ENCODE measurements around the gene PPIA.
"Not testable (repeated sequence)": the region's sequence is repeated elsewhere in the genome, so short reads cannot be mapped to it uniquely, and the experiment has no call there.

PPIA gene

GRCh38 chr7:44767912-44768627 is 28.4 kb upstream of the PPIA start:
- TF ChIP-seq GATA1 (IDR thresholded peaks at IDR 0.05; ENCODE audit: low read depth, low read length) = no peak
- no peak for TF ChIP-seq POLR2A (IDR thresholded peaks at IDR 0.05; ENCODE audit: low read length)
- DNase-seq = peak; percentile 50 to 57

DNA sequence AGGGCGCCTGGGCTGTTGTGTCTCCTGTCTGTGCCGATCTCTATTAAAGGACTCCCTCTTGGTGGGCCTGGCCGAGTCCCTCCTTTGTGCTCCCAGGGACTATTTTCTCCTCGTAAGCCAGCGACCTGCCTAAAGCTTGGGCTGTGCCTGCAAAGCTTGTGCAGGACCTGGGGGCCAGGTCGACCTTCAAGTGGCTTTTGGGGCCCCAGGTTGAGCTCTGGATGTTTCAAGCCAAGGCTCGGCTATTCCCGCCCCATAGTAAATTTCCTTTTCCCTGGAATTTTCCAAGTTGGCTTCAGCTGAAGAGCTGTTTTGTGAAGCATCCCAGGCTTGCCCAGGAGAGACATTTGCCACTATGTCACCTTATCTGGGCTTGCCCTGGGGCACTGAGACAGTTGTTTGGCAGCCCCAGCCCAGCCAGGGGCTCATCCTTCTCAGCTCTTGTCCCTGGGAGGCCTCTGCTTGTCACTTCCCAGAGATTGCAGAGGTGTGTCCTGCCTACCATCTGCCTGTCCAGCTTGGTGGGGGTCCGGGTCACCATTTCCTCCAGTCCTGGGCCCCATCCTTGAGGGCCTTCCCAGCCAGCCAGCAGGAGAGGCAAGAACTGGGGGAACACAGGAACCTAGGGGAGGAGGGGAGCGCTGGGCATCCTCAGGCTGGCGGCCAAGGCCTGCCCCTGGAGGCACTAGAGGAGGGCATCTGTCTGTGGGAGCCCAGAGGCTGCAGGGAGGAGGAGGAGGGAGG is 27.7 kb upstream of the PPIA start:
- TF ChIP-seq POLR2A (IDR thresholded peaks at IDR 0.05; ENCODE audit: low read length) (peak; percentile 6), GATA1 (IDR thresholded peaks at IDR 0.05; ENCODE audit: low read depth, low read length) (no peak)
- no peak for DNase-seq

DNA sequence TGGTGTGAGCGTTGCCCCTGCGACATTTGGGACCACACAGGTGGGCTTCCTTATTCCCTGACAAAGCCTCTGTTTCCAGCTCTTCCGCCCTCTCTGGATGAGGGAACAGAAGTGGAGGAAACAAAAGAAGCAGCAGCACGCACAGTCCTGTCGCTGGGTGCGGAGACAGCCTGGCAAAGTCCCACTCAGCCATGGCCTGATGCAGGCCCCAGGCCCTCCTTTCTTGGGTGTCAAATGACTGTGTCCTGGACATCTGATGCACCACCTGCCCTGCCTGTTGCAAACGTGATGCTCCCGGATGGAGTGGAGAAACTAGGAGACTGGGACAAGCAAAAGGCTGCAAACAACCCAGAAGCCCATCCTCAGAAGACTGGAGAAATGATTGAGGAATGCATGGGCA is 27.1 kb upstream of the PPIA start:
- no peak for TF ChIP-seq POLR2A (IDR thresholded peaks at IDR 0.05; ENCODE audit: low read length)
- no peak for TF ChIP-seq GATA1 (IDR thresholded peaks at IDR 0.05; ENCODE audit: low read depth, low read length)
- no peak for DNase-seq

DNA sequence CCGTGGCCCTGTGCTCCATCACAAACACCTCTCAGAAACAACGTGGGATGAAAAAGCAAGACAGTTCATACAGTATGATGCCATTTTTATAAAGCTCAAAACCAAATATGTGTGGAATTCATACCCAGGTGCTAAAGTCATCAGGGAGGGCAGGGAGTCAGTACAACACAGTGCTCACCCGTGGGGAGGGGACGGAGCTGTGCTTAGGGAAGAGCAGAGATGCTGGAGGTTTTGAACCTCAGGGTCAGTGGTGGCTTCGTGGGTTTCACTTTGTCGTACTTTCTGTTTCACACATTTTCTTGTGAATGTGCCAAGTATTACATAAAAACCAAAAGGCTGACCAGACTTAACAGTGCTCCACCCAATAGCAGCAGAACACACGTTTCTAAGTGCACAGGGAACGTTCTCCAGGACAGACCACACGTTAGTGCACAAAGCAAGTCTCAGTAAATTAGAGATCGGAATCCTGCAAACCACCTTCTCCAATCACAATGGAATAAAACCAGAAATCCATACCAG is 26.6 kb upstream of the PPIA start:
- DNase-seq = no peak

GRCh38 chr7:44771358-44771757 is 25.1 kb upstream of the PPIA start:
- DNase-seq = no peak
- TF ChIP-seq POLR2A (IDR thresholded peaks at IDR 0.05; ENCODE audit: low read length) = no peak
- TF ChIP-seq GATA1 (IDR thresholded peaks at IDR 0.05; ENCODE audit: low read depth, low read length) = no peak

More for the DNA sequence above, 26.6 kb upstream of the PPIA start:
- TF ChIP-seq GATA1 (IDR thresholded peaks at IDR 0.05; ENCODE audit: low read depth, low read length) (no peak), POLR2A (IDR thresholded peaks at IDR 0.05; ENCODE audit: low read length) (no peak)

- no peak for DNase-seq
Measured at GRCh38 chr7:44772440-44772839, 24.0 kb upstream of the PPIA start.

DNA sequence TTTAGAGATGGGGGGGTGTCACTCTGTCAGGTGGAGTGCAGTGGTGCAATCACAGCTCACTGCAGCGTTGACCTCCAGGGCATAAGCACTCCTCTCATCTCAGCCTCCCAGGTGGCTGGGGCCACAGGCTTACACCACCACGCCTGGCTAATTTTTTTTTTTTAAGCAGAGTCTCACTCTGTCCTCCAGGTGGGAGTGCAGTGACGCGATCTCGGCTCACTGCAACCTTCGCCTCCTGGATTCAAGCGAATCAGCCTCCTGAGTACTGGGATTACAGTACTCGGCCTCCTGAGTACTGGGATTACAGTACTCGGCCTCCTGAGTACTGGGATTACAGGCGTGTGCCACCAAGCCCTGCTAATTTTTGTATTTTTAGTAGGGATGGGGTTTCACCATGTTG is 23.6 kb upstream of the PPIA start:
- no peak for DNase-seq
- TF ChIP-seq POLR2A (IDR thresholded peaks at IDR 0.05; ENCODE audit: low read length) (no peak), GATA1 (IDR thresholded peaks at IDR 0.05; ENCODE audit: low read depth, low read length) (no peak)

More at GRCh38 chr7:44772440-44772839, 24.0 kb upstream of the PPIA start:
- TF ChIP-seq POLR2A (IDR thresholded peaks at IDR 0.05; ENCODE audit: low read length) (no peak), GATA1 (IDR thresholded peaks at IDR 0.05; ENCODE audit: low read depth, low read length) (no peak)

- DNase-seq = not testable (repeated sequence)
Measured at GRCh38 chr7:44774486-44774885, 22.0 kb upstream of the PPIA start.

DNA sequence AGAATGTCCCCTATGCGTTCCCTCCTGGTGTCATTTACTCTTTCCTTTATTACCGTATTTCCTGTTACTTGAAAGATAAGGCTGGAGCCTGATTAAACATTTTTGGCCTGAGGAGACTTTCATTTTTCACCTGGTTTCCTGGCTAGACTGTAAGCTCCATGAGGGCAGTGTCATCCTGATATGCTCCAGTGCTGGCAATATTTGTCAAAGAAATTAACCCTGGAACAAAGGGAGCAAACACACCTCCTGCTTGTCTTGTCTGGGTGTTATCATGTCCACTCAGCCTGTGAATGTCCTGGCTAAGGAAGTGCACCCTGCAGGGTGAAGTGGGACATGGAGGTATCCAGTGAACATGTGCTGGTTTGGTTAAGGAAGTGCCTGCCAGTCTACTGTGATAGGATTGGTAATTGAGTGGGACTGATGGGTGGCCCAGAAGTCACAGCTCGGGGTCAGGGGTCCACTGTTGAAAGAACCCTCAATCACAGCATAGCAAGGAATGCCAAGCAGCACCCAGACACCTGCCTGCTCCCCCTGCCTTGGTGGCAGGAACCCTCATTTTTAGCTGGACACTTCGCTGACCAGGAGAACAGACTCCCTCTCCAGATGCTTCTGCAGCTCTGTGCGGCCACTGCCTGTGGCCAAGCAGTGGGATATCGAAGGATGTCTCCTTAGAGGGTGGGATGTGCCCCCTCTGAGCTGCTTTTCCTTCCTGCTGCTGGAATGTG is 20.9 kb upstream of the PPIA start:
- no peak for DNase-seq
- TF ChIP-seq GATA1 (IDR thresholded peaks at IDR 0.05; ENCODE audit: low read depth, low read length) = no peak
- TF ChIP-seq POLR2A (IDR thresholded peaks at IDR 0.05; ENCODE audit: low read length) = no peak

GRCh38 chr7:44776211-44776610 is 20.3 kb upstream of the PPIA start:
- TF ChIP-seq GATA1 (IDR thresholded peaks at IDR 0.05; ENCODE audit: low read depth, low read length) = no peak
- TF ChIP-seq POLR2A (IDR thresholded peaks at IDR 0.05; ENCODE audit: low read length) = no peak
- no peak for DNase-seq

DNA sequence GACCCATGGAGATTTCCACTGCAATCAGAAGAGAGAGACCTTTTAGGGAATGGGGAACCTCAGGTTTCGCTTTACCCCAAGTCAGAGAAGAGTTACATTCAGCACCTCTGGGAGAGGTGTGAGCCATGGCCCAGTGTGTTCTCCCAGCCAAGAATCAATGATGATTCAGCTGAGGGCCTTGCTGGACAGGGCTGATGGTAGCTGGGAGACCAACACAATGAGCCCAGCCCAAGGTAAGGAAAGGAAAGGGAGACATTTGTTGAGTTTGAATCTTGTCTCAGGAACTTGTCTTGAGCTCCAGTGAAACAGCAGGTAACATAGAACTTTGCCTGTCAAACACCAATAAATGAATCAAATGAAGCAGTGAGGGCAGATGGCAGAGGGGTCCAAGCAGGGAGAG is 14.0 kb upstream of the PPIA start:
- TF ChIP-seq POLR2A (IDR thresholded peaks at IDR 0.05; ENCODE audit: low read length) (no peak), GATA1 (IDR thresholded peaks at IDR 0.05; ENCODE audit: low read depth, low read length) (no peak)
- no peak for DNase-seq

DNA sequence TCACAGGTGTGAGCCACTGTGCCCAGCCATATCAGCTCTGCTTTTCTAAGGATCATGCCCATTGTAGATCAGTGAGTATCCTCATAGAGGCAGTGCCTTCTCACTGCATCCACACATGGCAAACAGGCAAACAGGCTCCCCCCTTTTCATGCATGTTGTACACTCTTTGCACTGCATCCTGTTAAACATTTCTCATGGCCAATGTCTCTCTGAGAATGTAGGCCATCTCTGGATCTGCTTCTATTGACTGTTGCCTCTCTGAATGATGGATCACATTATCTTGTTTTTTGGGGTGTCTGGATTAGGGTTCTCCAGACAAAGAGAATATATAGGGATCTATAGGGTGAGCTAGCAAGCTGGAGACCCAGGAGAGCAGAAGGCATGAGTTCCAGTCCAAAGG is 13.1 kb upstream of the PPIA start:
- no peak for TF ChIP-seq POLR2A (IDR thresholded peaks at IDR 0.05; ENCODE audit: low read length)
- TF ChIP-seq GATA1 (IDR thresholded peaks at IDR 0.05; ENCODE audit: low read depth, low read length) = no peak
- DNase-seq = no peak

DNA sequence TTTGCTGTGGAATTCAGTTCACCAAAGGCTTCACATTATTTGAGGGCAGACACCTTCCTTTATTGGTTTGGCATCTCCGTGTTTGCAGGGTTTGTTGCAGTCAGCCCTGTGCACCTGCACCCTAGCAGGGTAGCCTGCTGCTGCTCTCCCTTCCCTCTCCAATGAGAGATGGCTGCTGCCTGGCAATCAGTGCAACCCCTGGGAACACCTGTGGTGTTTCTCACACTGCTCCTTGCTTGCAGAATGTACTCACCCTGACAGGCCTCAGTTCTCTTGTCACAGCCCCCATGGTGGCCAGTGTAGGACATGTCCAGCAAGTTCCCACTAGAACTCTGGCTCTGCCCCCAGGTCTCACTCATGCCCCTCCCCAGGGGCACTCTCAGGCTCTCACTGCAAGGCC is 12.1 kb upstream of the PPIA start:
- TF ChIP-seq GATA1 (IDR thresholded peaks at IDR 0.05; ENCODE audit: low read depth, low read length) (no peak), POLR2A (IDR thresholded peaks at IDR 0.05; ENCODE audit: low read length) (no peak)
- DNase-seq = no peak

DNA sequence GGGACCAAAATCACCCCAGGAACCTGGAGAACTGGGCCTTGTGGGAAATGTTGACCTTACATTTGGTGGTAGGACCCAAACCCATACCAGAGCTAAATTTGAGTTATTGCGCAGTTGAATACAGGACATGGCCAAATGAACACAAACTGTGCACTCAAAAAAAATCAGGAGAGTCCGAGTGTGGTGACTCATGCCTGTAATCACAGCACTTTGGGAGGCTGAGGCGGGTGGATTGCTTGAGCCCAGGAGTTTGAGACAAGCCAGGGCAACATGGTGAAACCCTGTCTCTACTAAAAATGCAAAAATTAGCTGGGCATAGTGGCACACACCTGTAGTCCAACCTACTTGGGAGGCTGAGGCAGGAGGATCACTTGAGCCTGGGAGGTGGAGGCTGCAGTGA is 11.3 kb upstream of the PPIA start:
- DNase-seq = not testable (repeated sequence)

All from erythroblast (primary cell).